ENCODE measurements around the gene NDUFB10.

NDUFB10 gene

GRCh38 chr16:1917056-1917664 lies 42.2 kb upstream of the NDUFB10 start:
- TF ChIP-seq EZH2 (IDR thresholded peaks at IDR 0.05; ENCODE audit: borderline replicate concordance, low read depth, low read length, severe bottlenecking), result no peak
- TF ChIP-seq, protein P1, sequence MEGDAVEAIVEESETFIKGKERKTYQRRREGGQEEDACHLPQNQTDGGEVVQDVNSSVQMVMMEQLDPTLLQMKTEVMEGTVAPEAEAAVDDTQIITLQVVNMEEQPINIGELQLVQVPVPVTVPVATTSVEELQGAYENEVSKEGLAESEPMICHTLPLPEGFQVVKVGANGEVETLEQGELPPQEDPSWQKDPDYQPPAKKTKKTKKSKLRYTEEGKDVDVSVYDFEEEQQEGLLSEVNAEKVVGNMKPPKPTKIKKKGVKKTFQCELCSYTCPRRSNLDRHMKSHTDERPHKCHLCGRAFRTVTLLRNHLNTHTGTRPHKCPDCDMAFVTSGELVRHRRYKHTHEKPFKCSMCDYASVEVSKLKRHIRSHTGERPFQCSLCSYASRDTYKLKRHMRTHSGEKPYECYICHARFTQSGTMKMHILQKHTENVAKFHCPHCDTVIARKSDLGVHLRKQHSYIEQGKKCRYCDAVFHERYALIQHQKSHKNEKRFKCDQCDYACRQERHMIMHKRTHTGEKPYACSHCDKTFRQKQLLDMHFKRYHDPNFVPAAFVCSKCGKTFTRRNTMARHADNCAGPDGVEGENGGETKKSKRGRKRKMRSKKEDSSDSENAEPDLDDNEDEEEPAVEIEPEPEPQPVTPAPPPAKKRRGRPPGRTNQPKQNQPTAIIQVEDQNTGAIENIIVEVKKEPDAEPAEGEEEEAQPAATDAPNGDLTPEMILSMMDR (IDR thresholded peaks at IDR 0.05; ENCODE audit: borderline replicate concordance, extremely low read depth, low read length, poor library complexity, severe bottlenecking), result no peak
- H3K27me3 ChIP-seq (ENCODE audit: insufficient read depth, low read length, poor library complexity), result no peaks in the 10 kb centered on the region
- no peaks in the 10 kb centered on the region for H3K9me3 ChIP-seq (ENCODE audit: insufficient read depth, low read length, severe bottlenecking)
- no peak overlapping the region for H3K9ac ChIP-seq (ENCODE audit: low read depth, low read length)
- no peaks in the 10 kb centered on the region for H3K79me2 ChIP-seq (ENCODE audit: insufficient read depth, low read length)
- no peak for ATAC-seq (ENCODE audit: insufficient read depth, low read depth)
- no peak for DNase-seq
- H3K4me3 ChIP-seq (ENCODE audit: low read depth in 1 of 2, low read length in 2 of 2), result no peak overlapping the region
- H4K20me1 ChIP-seq (ENCODE audit: insufficient read depth, low read length), result no peaks in the 10 kb centered on the region
- no peak overlapping the region for H3K27ac ChIP-seq (ENCODE audit: low read length)
- no peaks in the 10 kb centered on the region for H3K4me1 ChIP-seq (ENCODE audit: insufficient read depth, low read length)
- H3K36me3 ChIP-seq (ENCODE audit: insufficient read depth, low read length), result no peaks in the 10 kb centered on the region
- no peak overlapping the region for H3K4me2 ChIP-seq (ENCODE audit: insufficient read depth, low read length)
- H2AFZ ChIP-seq (ENCODE audit: low read depth, low read length), result no peak overlapping the region

DNA sequence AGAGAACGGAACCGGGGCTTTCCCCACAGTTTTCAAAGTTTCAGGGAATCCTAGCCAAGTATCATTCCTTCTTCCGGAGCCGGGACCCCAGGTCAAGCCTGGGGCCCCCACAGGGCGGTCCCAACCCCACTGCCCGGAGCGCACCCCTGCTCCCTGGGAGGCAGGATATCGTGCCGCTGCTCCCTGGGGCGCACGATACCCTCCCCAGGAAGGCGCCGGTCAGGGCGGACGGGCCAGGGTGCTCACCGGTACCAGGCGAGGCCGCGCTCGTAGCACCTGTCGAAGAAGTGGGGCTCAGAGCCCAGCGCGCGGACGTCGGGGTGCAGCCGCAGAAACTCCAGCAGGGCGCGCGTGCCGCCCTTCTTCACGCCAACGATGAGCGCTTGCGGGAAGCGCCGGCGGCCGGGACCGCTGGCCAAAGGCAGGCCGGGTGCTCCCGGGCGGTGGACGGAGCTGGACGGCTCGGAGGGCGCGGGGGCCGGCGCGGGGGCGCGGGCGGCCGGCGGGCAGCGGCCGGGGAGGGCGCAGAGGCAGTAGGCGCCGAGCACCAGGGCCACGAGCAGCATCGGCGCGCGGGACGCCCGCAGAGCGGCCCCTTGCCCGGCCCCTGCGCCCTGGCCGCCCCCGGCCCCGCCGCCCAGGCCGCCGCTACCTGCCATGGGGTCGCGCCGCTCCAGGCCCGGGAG lies 41.5 kb upstream of the NDUFB10 start:
- DNase-seq, result no peak
- Histone ChIP-seq H2AFZ (ENCODE audit: low read depth, low read length) (no peak overlapping the region), H3K9me3 (ENCODE audit: insufficient read depth, low read length, severe bottlenecking) (no peaks in the 10 kb centered on the region), H3K4me2 (ENCODE audit: insufficient read depth, low read length) (no peak overlapping the region), H4K20me1 (ENCODE audit: insufficient read depth, low read length) (no peaks in the 10 kb centered on the region), H3K27ac (ENCODE audit: low read length) (no peak overlapping the region), H3K4me1 (ENCODE audit: insufficient read depth, low read length) (no peaks in the 10 kb centered on the region), H3K27me3 (ENCODE audit: insufficient read depth, low read length, poor library complexity) (no peaks in the 10 kb centered on the region), H3K36me3 (ENCODE audit: insufficient read depth, low read length) (no peaks in the 10 kb centered on the region), H3K79me2 (ENCODE audit: insufficient read depth, low read length) (no peaks in the 10 kb centered on the region), H3K9ac (ENCODE audit: low read depth, low read length) (no peak overlapping the region), H3K4me3 (ENCODE audit: low read depth in 1 of 2, low read length in 2 of 2) (no peak overlapping the region)
- no peak for ATAC-seq (ENCODE audit: insufficient read depth, low read depth)
- TF ChIP-seq, protein P1 (IDR thresholded peaks at IDR 0.05; ENCODE audit: borderline replicate concordance, extremely low read depth, low read length, poor library complexity, severe bottlenecking), result no peak
- no peak for TF ChIP-seq EZH2 (IDR thresholded peaks at IDR 0.05; ENCODE audit: borderline replicate concordance, low read depth, low read length, severe bottlenecking)

GRCh38 chr16:1918351-1919326 lies 40.7 kb upstream of the NDUFB10 start, which contains the start of gene HS3ST6:
Gene HS3ST6, minus strand, starts transcription at chr16:1918415. Its CDS starts 92 bp downstream, at chr16:1918323.
- peaks cover 2% of the 10 kb centered on the region for H3K27me3 ChIP-seq (ENCODE audit: insufficient read depth, low read length, poor library complexity)
- no peaks in the 10 kb centered on the region for H3K36me3 ChIP-seq (ENCODE audit: insufficient read depth, low read length)
- TF ChIP-seq EZH2 (IDR thresholded peaks at IDR 0.05; ENCODE audit: borderline replicate concordance, low read depth, low read length, severe bottlenecking), result no peak
- TF ChIP-seq, protein P1 (IDR thresholded peaks at IDR 0.05; ENCODE audit: borderline replicate concordance, extremely low read depth, low read length, poor library complexity, severe bottlenecking), result no peak
- ATAC-seq (ENCODE audit: insufficient read depth, low read depth), result no peak
- no peak for DNase-seq
- no peaks in the 10 kb centered on the region for H3K9me3 ChIP-seq (ENCODE audit: insufficient read depth, low read length, severe bottlenecking)
- H3K4me2 ChIP-seq (ENCODE audit: insufficient read depth, low read length), result no peak within 1 kb of the TSS
- no peak within 1 kb of the TSS for H3K4me3 ChIP-seq (ENCODE audit: low read depth in 1 of 2, low read length in 2 of 2)
- H4K20me1 ChIP-seq (ENCODE audit: insufficient read depth, low read length), result no peaks in the 10 kb centered on the region
- H2AFZ ChIP-seq (ENCODE audit: low read depth, low read length), result no peak within 1 kb of the TSS
- H3K4me1 ChIP-seq (ENCODE audit: insufficient read depth, low read length), result no peaks in the 10 kb centered on the region
- no peak within 1 kb of the TSS for H3K27ac ChIP-seq (ENCODE audit: low read length)
- no peak within 1 kb of the TSS for H3K9ac ChIP-seq (ENCODE audit: low read depth, low read length)
- H3K79me2 ChIP-seq (ENCODE audit: insufficient read depth, low read length), result no peaks in the 10 kb centered on the region
